RCC 7860 (cell line): ENCODE data around the gene AHCY.
"Not testable (repeated sequence)": the region's sequence is repeated elsewhere in the genome, so short reads cannot be mapped to it uniquely, and the experiment has no call there.

Experiments used
- DNase-seq: peaks from one replicate; pipeline ENCODE4 v3.0.0-alpha.2; 2015; ENCODE audit warnings: low spot score
- FAIRE-seq: peaks from 2 replicates; lab custom pipeline; 2012; peaks lifted over from hg19 to GRCh38; lab: Jason Lieb, UNC

The AHCY gene

DNA sequence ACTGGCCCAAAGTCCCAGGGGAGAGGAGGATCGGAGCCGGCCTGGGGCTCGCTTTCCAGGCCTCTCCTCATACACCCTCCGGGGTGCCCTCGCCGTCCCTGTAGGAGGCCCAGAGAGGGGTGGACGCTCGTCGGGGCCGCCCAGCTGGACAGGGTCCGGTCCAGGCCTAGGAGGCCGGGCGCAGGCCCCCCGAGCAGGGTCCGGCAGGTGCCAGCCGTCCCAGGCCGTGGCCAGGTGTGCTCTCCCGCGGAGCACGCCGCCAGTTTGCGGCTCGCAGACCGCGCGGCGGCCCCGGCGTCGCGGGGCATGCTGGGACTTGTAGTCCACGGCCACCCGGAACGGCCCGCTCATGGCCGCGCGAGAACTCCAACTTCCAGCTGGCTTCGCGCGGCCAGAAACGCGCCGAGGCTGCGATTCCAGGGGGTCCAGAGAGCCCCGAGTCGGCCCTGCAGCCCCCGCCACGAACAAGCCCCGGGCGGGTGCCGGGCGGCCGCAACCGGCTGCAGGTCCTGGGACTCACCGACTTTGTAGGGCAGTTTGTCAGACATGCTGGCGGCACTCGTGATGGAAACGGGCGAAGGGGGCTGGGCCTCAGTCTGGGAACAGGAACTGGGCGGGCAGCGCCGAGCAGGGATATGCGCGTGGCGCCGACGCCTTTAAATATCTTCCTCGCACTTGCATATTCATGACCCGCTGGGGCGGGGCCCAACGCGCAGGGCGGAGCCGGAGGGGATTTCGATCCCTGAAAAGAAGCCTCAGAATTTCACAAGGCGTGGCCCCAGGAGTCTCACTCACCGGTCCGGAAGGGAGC is at the start of gene AHCY:
AHCY (minus strand) TSS at position 633 of the 811 bp plus-strand sequence; CDS start at position 548, 85 bp downstream.
- DNase-seq = peak; percentile 97
- peak; percentile 89 for FAIRE-seq

DNA sequence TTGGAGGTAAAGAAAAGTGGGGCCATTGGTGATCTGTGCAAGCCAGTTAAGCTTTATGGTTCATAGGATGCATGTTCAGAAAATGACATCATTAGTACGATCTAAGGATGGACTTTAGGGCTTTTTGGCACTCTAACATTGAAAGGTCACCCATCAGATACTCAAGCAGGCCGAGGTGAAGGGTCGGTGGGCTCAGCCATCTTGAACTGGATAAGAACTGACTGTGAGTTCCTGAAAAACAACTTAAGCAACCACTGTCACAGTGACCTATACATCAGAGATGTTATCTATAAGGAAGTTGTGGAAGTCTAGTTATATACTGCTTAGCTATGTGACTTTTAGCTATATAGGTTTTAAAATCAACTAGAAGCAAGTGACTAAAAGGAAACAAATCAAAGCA is 46.9 kb upstream of the AHCY start:
- FAIRE-seq = no peak
- no peak for DNase-seq

DNA sequence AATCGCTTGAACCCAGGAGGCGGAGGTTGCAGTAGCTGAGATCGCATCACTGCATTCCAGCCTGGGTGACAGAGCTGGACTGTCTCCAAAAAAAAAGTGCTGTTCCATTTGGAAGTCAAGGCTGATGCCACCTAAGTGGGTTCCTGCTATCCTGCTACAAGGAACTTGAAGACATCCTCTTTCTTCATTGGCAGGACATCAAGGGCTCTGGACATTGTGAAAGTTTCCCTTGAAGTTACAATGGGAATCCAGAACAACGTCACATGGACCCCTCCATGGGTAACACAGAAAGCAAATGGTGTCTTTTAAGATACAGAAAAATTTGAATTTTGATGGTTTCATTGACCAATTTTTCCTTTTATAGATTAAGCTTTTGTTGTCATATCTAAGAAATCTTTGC is 44.4 kb upstream of the AHCY start:
- no peak for DNase-seq
- no peak for FAIRE-seq

DNA sequence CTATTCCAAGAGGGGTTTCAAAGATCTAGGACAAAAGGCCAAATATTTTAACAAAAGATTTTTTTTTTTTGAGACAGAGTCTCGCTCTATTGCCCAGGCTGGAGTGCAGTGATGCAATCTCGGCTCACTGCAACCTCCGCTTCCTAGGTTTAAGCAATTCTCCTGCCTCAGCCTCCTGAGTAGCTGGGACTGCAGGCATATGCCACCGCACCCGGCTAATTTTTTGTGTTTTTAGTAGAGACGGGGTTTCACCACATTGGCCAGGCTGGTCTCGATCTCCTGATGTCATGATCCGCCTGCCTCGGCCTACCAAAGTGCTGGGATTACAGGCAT is 43.3 kb upstream of the AHCY start:
- FAIRE-seq, DNase-seq: not testable (repeated sequence)

DNA sequence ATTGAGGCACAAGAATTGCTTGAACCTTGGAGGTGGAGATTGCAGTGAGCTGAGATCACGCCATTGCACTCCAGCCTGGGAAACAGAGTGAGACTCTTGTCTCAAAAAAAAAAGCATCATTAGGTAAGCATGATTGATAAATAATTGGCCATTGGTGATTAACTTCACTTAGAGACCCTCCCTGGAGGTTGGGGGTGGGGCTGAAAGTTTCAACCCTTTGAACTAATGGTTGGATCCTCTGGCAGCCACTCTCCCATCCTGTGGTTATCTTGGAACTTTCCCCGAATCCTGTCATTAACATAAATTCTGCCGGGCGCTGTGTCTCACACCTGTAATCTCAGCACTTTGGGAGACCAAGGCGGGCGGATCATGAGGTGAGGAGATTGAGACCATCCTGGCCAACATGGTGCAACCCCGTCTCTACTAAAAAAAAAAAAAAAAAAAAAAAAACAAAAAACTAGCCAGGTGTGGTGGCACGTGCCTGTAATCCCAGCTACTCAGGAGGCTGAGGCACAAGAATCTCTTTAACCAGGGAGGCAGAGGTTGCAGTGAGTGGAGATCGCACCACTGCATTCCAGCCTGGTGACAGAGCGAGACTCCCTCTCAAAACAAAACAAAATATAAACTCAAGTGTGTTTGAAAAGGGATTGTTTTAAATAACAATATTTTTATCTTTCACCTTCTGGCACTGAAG is 42.8 kb upstream of the AHCY start:
- not testable (repeated sequence) for DNase-seq
- FAIRE-seq = peak; percentile 32

DNA sequence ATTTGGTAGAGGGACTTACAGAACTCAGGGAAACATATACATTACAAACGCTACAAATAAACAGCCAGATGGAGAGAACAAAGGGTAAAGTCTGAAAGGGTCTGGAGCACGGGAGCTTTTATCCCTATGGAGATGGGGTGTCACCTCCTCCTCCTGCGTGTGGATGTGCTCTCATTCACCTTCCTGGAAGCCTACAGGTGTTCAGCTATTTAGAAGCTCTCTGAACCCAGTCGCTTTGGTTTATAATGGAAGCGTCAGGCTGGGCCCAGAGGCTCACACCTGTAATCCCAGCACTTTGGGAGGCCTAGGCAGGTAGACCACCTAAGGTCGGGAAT is 42.2 kb upstream of the AHCY start:
- FAIRE-seq = no peak
- DNase-seq = no peak

DNA sequence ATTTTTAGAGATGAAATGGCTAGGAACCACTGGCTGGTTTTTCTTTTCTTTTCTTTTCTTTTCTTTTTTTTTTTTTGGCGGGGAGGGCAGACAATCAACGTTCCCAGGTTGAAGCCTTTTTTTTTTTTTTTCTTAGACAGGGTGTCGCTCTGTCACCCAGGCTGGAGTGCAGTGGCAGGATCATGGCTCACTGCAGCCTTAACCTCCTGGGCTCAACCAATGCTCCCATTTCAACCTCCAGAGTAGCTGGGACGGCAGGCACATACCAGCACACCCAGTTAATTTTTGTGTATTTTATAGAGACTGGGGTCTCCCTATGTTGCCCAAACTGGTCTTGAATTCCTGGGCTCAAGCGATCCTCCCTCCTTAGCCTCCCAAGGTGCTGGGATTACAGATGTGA is 41.1 kb upstream of the AHCY start:
- no peak for FAIRE-seq
- no peak for DNase-seq

DNA sequence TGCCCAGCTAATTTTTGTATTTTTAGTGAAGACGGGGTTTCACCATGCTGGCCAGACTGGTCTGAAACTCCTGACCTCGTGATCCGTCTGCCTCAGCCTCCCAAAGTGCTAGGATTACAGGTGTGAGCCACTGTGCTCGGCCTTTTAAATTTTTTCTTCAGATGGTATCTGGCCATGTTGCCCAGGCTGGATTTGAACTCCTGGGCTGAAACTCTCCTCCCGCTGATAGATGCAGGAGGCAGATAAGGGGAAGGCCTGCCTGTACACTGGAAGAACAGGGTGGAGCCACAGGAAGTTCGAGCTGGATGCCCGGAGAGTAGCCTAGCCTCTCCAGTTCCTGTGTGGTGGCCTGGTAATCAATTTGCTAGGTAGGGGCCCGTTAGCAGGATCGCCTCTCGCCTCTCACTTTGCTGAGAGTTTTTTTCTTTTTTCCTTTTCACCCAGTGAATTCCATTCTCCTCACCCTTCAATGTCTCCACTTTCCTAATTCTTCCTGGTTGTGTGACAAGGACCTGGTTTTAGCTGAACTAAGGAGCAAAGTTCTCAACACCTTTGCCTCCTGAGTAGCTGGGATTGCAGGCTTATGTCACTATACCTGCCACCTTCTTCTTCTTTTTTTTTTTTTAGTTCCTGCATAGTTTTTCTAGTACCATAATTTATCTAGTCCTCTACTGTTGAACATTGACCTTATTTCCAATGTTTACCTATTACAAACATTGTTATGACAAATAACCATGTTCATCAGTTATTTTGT is 40.5 kb upstream of the AHCY start:
- no peak for DNase-seq
- FAIRE-seq = no peak

DNA sequence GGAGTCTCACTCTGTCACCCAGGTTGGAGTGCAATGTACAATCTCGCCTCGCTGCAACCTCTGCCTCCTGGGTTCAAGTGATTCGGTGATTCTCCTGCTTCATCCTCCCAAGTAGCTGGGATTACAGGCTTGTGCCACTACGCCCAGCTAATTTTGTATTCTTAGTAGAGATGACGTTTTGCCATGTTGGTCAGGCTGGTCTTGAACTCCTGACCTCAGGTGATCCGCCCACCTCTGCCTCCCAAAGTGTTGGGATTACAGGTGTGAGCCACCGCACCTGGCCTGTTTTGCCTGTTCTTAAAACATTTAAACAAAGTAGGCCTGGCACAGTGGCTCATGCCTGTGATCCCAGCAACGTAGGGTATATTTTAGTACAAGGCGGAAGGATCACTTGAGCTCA is 38.0 kb upstream of the AHCY start:
- FAIRE-seq, DNase-seq: not testable (repeated sequence)

DNA sequence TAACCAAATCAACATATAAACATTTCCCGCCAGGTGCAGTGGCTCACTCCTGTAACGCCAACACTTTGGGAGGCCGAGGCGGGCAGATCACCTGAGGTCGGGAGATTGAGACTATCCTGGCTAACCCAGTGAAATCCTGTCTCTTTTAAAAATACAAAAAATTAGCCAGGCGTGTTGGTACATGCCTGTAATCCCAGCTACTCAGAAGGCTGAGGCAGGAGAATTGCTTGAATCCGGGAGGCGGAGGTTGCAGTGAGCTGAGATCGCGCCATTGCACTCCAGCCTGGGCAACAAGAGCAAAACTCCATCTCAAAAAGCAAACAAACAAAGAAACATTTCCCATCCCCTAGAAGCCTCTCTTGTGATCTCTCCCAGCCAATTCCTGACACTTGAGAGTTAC is 37.6 kb upstream of the AHCY start:
- not testable (repeated sequence) for DNase-seq, FAIRE-seq

DNA sequence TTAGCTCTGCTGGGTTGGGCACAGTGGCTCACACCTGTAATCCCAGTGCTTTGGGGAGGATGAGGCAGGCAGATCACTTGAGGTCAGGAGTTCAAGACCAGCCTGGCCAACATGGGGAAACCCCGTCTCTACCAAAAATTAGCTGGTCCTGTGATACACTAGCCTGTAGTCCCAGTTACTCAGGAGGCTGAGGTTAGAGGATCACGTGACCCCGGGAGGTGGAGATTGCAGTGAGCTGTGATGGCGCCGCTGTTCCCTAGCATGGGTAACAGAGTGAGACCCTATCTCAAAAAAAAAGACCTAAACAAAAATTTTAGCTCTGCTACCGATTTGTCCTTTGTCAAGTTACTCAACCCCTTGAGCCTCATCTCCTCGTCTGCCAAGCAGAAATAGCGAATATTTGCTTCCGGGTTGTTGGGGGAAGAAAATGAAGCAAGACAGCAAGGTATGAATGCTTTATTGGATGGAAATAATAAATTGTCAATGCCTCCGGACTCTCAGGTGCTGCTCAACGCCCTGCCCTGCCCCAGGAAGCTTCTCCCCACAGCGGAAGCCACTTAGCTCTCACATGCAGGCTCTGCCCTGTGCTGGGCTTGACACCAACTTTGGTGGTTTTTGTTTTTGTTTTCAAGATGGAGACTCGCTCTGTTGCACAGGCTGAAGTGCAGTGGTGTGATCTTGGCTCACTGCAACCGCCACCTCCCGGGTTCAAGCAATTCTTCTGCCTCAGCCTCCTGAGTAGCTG is 35.0 kb upstream of the AHCY start:
- FAIRE-seq (no peak), DNase-seq (no peak)

DNA sequence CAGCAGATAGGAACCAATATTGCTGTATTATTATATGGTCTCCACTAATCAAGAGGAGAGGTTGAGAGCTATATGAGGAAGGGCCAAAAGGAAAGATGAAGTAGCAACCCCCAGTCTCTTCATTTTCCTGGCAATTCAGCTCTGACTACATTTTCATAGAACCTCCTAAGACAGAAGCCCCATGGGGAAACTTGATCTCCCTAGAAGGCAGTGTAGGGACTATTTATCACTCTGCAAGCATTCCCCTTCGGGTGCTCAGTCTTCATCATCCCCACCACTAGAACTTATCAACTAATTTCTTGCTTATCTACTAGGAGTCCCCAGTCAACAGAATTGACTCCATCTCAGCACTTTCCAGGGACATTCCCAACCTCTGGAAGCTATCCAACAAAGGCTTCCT is 34.4 kb upstream of the AHCY start:
- DNase-seq (no peak), FAIRE-seq (no peak)

DNA sequence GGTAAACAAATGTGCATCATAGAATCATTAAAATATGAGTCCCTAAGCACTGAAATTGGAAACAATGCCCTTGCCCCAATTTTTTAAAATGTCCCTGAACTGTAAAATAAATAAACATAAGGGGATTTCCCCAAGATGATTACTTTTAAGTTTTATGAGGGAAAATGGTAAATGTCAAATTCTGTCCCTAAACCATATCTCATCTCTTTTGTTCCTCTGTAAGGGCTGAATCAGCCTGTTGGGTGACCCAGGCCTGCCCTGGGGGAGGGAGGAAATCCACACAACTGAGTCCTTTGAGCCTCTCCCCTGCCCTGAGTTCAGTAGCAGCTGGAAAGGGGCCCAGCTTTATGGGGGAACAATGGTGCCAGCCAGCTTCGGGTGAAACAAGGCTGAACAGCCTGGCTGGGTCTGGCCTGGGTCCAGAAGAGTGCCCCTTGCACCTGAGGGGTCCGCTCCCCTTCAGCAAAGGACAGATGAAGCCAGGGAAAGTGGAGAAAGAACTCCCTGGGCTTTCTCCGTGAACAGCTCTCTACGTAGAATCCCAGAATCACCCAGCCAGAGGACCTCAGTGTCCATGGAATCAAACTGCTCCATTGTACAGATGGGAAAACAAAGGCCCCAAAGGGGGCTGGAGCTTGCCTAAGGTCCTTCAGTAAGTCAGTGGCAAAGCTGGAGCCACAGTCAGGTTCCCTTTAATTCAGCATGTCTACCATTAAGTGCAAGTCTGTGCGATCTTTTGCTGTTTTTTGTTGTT is 31.7 kb upstream of the AHCY start:
- FAIRE-seq = no peak

DNA sequence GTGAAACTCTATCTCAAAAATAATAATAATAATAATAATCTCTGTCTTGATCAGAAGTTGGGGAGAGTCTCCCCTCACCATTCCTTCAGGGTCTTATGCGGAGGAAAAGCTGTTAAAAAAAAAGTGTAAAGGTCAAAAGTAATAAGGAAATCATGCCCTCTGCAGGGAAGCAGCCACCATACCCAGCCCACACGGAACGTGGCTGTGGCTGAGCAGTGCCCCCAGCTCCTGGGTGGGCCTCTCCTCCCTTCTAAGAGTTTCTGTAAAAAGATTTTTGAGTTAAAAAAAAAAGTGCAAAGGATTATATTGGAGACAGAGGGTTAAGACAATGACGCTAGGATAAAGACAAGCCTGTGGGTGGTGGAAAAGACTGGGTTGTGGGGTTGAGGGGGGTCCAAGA is 30.6 kb upstream of the AHCY start:
- DNase-seq = no peak
- no peak for FAIRE-seq

More for the DNA sequence above, 31.7 kb upstream of the AHCY start:
- no peak for DNase-seq

DNA sequence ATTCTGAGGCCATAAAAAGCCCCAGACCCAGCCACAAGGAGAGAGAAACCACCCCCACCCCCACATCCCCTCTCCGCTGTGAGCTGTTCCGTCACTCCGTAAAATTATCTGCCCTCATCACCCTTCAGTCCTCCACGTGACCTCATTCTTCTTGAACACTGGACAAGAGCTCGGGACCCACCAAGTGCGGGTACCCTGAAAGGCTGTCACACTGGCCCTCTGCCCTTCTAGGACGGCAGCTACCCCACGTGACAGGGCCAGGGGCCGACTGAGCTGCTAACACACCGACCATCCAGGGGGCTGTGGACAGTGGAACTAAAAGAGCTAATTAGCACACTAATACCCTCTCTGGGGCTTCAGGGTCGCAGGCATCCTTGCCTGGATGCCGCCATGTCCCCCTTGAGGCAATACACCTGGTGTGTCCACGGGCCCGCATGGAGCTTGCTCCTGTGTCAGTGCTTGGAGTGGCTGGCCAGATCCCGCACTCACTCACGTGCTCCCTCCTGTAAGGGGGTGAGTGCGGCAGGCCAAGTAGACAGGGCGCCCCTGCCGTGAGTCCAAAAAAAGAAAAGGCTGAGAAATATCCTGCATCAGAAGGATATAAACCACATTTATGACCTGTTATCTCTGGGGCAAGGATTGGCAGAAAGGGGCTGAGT is 29.2 kb upstream of the AHCY start:
- FAIRE-seq = no peak
- no peak for DNase-seq

DNA sequence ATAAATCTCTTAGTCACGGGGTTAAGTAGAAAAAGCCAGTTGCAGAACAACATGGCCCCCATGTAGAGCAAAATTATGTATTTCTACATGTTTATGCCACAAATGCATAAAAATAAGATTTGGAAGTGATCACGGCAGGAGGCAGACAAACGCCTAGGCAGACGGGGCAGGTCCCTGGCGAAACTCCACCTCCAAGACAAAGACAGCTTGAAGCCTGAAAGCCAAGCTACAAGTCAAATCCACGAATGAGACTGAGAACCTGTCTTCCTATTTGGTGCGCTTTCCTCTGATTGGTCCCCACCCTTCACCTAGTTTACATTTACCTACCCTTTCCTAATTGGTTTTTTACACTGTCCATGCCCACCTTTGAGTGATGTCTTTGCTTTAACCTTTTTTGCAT is 28.7 kb upstream of the AHCY start:
- DNase-seq (no peak), FAIRE-seq (no peak)

DNA sequence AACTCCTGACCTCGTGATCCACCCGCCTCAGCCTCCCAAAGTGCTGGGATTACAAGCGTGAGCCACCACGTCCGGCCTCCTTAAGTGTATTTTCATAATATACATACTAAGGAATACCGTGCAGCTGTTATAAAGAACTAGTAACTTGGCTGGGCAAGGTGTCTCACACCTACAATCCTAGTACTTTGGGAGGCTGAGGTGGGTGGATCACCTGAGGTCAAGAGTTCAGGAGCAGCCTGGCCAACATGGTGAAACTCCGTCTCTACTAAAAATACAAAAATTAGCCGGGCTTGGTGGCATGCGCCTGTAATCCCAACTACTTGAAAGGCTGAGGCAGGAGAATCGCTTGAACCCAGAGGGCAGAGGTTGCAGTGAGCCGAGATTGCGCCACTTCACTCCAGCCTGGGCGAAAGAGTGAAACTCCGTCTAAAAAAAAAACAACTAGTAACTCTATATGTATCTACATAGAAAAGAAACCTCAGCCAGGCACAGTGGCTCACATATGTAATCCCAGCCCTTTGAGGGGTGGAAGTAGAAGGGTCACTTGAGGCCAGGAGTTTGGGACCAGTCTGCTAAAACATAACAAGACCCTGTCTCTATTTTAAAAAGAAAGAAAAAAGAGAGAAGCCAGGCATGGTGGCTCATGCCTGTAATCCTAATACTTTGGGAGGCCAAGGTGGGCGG is 27.8 kb upstream of the AHCY start:
- not testable (repeated sequence) for FAIRE-seq, DNase-seq

DNA sequence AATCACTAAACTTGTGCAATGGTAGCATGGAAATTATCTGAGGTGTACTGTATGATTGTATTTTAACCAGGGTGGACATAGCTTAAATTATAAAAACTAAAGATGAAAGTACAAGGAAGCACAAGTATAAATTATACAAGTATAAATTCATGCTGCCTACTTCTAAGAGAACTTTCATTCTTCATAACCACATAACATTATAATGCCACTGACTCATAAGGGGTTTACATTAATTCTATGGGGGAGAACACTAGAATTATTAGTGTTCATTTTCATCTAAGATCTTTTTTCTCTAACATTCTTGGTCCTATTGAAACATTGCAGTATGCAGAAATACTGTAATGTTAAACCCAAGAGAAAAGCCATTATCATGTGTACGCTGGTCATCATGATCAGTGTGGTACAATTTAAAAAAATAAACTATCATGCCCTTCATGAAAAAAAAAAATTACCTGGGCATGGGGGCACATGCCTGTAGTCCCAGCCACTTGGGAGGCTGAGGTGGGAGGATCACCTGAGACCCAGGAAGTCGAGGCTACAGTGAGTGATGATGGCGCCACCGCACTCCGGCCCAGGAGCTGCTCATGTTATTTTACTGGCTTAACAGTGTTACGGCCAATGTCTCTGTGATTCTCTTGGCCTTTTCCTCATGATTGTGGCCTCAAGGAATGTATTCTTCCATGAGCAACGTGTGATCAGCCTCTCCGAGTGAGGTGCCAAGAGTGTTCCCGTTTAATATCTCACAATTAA is 25.9 kb upstream of the AHCY start:
- FAIRE-seq = no peak
- no peak for DNase-seq

DNA sequence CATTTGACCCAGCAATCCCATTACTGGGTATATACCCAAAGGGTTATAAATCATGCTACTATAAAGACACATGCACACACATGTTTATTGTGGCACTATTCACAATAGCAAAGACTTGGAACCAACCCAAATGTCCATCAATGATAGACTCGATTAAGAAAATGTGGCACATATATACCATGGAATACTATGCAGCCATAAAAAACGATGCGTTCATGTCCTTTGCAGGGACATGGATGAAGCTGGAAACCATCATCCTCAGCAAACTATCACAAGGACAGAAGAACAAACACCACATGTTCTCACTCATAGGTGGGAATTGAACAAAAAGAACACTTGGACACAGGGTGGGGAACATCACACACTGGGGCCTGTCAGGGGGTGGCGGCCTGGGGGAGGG is 25.1 kb upstream of the AHCY start:
- FAIRE-seq, DNase-seq: not testable (repeated sequence)
